Left kidney (tissue), 2 donors: ENCODE data around the gene CLN6. TPM values are rescaled to one million over a fixed set of nuclear protein-coding genes. Genes with fewer than 3 reads are reported as not detected.
"Not testable (repeated sequence)": the region's sequence is repeated elsewhere in the genome, so short reads cannot be mapped to it uniquely, and the experiment has no call there.

Source experiments
- DNase-seq: peaks from one replicate; pipeline ENCODE4 v3.0.0-alpha.2; 2013
- polyA plus RNA-seq: library from polyadenylated mRNA; unstranded; fragments of 120-200 nt; gene quantifications from one replicate; pipeline ENCODE4 v1.2.1, GENCODE V29; 2013; ENCODE audit not compliant: insufficient read length

Gene CLN6
- polyA plus RNA-seq, 1 donor, result 36.5 TPM

DNA sequence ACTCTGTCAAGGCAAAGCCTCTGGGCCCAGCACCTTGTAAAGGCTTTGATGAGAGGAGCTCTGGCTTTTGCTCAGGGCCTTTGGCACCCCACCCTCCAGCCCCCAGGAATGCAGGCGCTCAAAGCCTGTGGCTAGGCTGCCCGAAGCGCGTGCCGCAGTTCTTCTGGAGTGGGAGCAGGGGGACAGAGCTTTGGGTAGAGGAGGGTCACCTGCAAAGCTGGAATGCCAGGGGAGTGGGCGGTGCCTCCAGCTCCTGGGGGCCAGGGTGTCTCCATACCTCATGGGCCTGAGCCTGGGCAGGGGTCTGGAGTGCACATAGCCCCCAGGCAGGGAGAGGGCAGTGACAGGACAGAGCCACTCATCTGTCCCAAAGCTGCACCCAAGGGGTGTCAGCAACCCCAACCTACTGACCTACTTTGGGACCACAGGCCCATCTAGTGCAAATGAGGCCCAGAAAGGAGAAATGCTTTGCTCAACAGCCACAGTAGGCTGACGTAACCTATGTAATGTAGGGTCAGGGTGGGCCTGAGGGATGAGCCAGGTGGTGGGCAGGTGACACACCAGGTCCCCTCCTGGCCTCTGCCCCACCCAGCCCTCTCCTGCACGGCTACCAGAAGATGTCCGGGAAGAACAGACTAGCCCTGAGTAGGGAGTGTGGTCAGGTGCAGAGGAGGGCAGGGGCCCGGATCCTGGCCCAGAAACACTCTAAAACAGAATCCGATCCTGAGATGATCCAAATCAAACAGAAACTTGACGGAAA lies 22.2 kb downstream of the CLN6 start:
- no peak for DNase-seq

DNA sequence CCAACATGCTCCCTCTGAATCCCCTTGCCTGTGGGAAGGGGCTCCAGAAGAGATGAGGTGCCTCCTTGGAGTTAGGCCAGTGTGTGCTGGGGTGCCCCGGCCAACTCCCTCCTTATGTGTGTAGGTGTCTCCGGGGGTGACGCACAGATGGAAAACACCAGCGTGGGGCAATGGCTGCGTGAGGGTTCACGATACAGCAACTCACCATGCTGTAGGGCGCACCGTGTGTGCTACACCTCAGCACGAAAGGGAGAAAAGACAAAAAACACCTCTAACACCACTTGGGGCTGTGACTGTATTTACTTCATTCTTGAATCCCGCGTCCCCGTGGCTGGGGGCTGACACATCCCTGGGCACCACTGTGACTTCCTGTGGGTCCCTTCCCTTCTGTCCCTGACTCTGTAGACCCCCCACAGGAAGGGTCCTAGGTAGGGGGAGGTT lies 22.8 kb downstream of the CLN6 start:
- DNase-seq, result no peak

DNA sequence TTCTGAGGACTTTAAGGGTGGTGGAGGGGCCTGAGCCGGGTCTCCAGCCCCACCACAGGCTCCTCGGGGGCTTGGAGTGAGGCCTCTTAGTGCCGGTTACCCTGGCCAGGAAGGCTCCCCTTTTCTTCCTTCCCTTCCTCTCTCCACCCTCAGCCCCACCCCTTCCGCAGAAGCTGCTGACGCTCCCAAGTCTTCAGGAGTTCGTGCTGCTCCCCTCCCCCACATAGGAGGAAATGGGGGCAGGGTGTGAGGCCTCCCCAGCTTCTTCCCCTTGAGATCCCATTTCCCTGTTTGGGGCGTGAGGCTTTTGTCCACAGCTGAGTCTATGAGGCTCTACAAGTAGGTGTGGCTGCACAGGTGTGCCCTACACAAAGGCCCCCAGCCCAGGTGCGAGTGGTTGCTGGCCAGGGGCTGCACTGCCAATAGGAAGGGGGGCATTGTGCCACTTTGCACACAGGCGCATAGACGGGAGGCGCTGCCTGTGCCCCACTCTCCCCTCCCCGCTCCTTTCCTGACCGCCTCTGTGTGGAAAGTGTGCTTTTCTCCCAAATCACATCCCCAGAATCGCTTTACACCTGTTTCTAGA lies 23.5 kb downstream of the CLN6 start:
- no peak for DNase-seq

DNA sequence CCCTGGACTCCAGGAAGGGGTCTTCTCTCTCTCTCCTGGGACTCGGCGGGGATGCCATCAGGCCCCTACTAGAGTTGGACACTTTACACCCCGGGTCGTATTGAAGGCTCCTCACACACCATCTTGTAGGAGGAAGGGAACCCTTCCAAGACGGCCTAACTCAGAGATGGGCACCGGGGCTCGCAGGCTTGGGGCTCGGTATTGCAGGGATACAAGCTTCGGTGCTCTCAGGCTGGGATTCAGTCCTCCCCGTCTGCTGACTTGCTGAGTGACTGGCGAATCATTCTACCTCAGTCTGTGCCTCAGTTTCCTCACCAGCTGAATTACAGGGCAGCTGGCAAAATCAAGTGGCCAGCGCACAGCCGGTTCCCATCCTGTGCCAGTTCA lies 24.0 kb downstream of the CLN6 start:
- DNase-seq, result no peak

DNA sequence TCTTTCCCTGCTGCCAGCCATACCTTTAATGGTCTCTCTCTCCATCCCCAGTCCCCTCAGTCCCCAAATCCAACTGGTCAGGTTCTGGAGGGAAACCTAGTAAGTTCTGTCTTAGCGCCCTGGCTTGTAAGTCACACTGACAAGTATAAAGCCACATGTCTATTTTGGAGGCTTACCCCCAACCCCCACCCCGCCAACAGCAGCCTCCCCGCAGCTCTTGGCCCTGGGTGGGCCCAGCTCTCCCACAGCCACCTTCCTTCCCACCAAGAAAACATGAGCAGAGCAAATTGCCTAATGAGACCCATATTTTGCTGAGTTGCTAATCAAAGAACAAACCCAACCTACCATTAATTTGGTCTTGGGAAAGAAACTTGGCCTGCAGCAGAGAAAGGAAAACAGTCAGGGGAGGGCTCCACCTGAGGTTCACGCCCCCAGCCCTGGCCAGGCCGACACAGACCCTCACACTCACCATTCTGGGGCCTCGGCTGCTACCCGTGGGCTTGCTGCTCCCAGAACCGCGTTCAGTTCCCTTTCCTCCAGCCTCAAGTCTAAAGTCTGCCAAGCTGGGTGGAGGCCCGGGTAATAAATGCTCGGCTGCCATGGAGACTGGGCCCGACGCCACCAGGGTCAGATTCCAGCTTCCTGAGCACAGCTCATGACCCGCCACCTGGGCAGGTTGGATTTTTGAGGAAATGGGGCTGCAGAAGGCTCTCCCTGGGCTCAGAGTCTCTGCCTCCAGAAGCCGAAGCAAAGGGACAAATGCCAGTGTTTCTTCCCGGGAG lies 24.6 kb downstream of the CLN6 start, which contains the start of gene CALML4:
TSS of gene CALML4 (minus strand) at position 557 of the 782 bp plus-strand sequence. CDS start at position 472, 85 bp downstream.
- peak; percentile 69 for DNase-seq

DNA sequence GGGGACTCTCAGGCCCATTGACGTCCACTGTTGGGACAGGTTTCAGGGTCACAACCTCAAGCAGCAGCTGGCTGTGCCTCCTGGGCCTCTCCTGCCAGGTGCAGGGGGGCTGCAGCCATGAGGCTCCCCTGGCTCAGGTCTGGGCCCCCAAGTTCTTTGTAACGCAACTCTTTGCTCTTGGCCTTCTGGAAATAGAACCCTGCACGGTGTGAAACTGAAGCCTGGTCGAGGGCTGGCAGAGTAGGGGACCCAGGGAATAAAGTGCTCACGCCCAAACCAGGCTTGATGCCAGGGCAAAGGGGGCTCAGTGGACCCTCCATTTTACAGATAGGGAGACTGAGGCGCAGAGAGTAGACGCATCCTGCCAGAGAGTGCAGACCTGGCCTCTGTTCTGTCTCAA lies 25.2 kb downstream of the CLN6 start:
- DNase-seq, result no peak

DNA sequence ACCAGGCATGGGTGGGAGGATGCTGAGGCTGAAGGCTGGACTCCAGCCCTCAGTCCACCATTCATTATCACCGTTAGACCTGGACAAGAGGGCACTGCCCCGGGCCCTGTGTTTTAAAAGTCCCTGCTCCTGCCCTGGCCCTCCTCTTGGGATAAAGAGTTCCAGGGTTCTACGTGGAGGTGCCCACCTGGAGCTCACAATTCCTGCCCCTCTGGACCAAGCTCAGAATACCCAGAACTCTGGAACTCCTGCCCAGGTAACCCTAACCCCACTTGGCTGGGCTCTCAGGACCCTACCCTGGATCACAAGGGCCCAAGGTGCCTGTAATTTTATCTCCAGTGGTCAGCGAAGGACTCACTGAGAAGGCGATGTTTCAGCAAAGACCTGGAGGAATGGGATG lies 25.6 kb downstream of the CLN6 start:
- no peak for DNase-seq

DNA sequence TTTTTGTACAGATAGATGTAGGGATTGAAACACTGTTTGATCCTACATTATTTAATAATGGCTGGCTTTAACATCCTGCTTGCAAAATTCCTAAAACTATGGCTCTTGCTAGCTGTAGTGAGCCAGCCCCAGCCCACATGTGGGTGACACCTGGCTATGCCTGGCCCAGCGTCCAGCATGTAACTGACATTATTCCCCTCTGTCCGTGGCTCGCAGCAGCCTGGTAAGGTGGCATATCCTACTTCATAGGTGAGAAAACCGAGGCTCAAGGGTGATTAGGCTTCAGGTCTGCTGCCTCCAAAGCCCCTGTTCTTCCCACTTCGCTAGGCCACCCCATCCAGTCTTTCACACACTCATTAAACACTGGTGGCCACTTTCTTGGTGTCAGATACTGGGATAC lies 26.0 kb downstream of the CLN6 start:
- no peak for DNase-seq

DNA sequence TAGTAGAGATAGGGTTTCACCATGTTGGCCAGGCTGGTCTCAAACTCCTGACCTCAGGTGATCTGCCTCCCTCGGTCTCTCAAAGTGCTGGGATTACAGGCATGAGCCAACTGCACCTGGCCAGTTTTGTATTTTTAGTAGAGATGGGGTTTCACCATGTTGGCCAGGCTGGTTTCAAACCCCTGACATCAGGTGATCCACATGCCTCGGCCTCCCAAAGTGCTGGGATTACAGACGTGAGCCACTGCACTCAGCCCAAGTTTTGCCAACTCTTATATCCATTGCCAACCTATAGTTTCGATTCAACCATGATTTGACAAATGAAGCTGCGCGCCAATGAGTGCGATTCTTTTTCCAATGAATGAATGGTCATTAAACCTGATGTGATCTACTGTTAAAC lies 26.5 kb downstream of the CLN6 start:
- DNase-seq, result not testable (repeated sequence)

DNA sequence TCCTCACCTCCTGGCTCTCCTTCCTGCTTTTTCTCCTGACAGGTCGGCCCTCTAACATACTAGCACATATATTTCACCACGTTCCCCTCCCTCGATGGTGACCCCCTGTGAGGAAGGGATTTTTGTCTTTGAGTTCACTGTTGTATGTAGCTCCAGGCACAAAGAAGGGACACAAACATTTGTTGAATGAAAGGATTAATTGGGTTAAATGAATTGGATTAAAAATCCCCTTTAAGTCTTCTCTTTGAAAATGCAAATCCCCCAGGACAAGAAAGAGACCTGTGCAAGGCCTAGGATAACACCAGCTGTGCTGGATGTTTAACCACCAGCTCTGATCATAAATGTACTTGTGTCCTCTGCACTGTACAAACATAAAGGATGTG lies 27.7 kb downstream of the CLN6 start:
- DNase-seq, result no peak

DNA sequence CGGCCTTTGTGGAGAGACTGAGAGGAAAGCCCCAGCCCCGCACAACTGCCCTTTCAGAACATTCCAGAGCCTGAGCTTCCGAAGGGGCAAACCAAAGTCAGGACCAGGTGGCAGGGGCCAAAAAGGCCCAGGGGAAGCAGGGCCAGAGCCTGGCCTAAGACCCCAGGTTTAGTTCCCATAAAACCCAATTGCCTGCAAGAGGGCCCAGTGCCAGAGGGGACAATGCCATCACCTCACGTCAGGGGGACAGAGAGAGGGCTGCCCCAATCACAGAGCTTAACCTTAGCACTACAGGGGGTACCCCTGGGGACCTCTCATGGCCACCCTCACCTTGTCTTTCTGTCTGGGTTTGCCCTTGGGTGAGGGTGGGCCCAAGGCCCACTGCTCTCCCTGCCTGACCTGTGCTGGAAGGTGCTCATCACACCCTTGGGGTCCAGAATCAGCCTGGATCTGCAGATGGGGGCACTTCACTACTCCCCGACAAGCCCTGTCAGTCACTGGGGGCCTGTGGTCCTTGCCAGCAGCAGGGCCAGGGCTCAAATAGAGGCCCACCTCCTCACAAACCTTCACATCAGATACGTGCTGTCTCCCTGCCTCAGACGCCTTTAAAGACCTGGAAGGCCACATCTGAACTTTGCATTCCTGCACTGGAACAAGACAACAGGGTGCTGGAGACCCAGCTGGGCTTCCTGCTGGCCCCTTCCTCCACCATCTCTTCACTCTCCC lies 28.2 kb downstream of the CLN6 start:
- DNase-seq, result no peak

DNA sequence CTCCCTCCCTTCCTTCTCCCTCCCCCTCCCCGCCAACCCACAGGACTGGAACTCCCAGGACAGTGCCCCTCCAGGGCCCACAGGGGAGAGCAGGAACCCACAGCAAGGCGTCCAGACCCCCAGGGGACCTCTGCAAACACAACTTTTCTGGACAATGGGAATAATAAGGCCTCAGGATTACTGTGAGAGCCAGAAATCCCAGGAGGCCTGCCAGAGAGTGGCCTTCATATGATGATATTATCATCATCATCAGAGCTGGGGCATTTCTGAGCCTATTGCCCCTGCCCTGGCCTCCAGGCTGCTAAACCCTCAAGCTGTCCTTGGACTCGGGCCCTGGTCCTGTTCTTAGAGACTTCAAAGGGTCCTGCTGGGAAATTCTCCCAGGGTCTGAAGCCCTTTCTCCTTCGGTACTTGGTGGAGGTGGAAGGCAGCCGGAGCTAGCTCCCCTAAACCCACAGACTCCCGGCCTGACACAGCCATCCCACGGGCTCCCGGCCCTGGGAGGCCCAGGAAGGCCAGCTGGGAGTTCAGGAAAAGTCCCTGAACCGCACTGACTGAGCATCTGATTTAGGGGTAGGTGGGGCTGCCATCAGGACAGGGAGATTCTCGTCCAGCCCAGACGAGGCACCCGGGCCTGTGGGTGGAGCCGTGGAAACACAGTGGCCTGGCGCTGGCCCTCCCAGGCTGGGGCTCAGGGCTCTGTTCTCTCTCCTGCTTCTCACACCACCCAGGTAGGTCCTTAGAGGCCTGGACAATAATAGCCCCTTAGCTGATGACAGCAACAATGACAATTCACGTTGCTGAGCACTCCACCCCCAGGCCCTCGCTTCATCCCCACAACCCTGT lies 29.3 kb downstream of the CLN6 start:
- DNase-seq, result no peak

DNA sequence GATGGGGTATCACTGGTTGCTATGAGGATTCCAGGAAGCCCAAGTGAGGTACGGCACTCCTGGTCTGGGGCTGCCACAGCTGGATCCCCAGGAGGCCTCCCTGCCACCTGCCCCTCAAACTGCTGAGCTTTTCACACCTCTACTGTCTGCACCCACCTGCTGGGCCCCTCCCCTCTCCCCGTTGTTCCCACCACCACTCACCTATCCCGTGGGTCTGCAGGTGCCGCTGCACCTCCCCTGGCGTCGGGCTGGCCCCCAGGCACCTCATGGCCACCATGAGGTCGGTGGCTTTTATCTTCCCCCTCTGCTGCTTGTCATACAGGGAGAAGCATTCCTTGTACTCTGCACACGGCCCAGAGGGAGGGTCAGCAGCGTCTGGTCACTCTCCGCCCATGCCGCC lies 30.2 kb downstream of the CLN6 start:
- DNase-seq, result no peak

DNA sequence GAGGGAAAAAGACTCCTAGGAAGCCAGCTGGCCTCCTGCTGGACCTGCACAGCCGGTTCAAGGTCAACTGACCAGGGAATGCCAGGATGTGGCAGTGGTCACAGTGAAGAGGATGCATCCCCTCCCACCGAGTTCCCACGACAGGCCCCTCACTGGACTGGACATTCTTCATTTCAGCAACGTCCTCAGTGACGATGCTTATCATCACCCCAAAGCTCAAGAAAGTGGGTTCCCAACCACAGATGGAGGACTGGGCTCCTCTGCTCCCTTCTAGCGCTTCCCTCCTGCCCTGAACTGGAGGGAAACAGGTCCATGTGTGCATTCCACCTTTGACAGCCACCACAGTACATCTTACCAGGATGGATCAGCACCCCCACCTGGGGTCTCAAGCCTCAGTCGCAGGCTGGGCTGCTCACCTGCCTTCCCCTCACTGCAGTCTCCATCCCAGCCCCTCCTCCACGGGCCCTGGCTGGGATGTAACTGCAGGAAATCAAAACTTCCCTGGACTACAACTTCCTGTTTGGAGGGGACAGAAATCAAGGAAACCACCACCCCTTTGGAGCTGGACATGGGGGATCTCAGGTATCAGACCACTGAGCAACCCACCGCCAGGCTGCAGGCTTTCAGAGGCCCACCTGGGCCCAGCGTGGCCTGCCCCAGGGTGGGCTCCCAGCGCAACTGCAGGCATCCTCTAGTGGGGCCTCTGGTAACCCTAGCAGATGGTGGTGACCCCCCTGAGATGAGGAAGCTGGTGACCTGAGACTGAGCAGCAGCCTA lies 31.7 kb downstream of the CLN6 start:
- DNase-seq, result no peak

DNA sequence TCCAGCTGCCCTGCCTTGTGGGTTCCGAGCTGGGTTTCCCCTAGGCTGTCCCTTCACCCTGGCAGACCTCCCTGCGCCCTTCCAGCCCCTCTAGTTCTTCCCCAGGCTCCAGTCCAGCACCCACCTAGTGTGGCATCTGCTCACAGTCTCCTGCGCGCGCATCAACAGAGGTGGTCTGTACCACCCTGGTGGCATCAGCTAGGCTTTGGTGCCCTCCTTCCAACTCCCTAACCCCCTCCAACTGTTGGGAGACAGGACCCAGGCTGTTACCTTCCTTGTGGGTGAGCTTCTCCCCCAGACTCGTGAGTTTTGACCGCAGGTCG lies 32.4 kb downstream of the CLN6 start:
- no peak for DNase-seq

DNA sequence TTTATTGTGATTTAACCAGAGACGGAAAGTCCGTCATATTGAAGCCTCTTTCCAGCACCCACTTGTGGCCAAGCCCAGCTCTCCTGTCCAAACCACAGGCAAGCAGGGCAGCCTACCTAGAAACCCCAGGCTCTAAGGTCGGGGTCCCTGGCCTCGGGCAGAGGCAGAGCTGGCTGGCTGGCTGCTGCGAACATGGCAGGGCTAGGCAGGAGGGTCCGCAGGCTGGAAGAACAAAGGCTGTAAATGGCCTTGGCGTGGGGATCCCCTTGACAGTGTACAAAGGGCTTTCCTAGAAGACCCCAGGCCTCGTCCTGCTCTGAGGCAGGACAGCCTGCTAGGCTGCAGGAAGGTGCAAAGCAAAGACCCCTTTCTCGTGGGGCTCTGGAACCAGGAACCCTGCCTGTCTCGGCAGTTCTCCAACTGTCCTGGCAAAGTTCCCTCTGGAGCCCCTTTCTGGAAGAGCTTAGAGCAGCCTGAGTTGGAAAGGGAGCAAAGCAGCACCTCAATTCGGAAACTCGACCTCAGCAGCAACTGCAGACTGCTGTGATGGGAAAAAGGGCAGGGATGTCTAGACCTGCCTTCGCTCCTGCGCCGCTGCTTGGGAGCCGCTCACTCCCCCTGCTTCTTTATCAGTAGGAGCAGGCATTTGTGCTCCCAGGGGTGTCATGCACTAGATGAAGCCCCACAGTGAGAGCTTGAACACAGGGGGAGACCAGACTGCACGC lies 32.9 kb downstream of the CLN6 start:
- no peak for DNase-seq

DNA sequence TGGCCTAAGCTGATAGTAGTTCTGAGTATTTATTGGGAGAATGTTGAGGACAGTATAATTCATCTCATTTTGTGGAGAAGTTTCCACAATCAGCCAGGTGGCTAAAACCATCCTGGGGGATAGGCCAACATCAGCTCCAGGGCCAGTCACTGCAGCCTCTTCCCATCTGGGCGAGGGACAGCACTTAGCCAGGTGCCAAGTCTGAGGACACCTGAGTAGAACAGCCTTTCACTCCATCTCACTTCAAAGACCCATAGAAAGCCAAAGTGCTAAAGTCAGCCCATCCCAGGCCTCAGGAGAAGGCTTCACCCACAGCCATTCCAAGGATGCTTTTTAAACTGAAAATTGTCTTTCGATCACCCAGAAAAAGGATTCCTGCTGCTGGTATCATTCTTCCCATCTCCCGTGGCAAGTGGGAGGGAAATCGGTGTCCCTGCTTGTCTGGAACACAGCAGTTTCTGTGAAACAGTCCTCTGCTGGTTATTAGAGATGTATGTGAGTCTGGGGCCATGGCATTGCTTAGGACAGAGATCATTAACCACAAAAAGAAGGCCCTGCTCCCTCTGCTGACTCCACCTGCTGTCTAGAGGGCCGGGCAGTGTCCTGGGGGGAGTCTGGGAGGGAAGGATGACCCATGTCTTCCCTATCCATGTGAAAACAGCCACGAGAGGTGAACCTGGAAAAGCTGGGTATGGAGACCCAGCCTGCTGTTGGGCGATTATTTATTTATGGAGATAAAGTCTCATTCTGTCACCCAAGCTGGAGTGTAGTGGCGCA lies 34.0 kb downstream of the CLN6 start:
- DNase-seq, result no peak

DNA sequence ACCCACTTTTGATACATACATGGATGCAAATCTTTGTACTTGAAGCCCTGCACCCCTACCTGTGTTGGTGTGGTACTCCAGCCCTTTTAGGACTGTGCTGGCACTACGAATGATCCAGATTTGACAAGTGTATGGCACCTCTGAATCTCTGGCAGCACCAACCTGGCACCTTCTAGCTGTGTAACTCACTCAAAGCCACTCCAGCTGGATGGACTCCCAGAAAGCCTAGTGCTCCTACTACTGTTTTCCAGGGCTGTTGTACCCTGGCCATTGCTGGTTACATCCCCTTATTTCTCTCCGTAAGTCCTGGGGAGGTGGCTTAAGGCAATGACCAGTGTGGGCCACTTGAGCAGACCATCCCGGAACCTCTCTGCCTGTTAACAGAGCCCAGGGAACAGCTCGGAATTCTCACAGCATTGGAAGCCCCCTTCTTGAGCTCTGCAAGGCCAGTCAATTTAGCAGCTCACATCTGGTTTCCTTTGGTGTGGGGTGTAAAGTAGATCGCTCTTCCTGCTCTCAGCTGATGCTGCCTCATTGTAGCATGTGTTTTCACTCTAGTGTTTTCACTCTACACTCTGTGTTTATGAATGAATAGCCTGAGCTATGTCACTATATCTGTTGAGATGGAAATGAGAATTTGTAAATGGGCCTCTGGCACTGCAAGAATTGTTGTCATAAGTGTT lies 36.6 kb downstream of the CLN6 start:
- no peak for DNase-seq

DNA sequence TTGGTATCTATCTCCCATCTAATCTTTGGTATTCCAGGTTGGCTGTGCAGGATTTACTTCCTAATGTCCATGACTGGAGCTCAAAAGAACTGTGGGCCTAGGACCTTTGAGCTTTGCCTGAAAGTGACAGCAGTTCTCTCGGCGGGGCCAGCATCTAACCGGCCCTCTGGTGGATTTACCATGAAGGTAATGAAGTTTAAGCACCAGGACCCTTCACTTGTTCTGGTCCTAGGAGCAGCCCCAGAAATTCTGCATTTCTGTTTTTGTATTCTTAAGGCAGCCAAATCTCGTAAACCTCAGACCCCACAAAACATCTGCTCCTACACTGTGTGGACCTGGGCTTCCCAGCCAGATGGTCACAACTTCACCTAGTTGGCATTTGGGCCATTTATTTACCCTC lies 37.4 kb downstream of the CLN6 start:
- no peak for DNase-seq
